Measurements from ENCODE around the gene P2RY12.

P2RY12 gene

GRCh38 chr3:151296226-151296625 is 88.3 kb downstream of the P2RY12 start:
- Histone ChIP-seq H3K4me1 (ENCODE audit: control insufficient read depth, insufficient read depth, low read length, poor library complexity, severe bottlenecking) (no peaks in the 10 kb centered on the region), H3K4me3 (ENCODE audit: extremely low read depth, insufficient read depth, low read length, poor library complexity, severe bottlenecking) (no peak overlapping the region), H3K27ac (ENCODE audit: low read depth, low read length, severe bottlenecking) (no peak overlapping the region), H3K36me3 (ENCODE audit: control insufficient read depth, insufficient read depth, low read length) (no peaks in the 10 kb centered on the region), H3K9me3 (ENCODE audit: control insufficient read depth, low read length) (no peaks in the 10 kb centered on the region)
- 89% methylated on average over 3 of the region's 3 CpGs; no CpG with 5 or more reads in 1 of the 2 experiments for WGBS, 2 experiments (ENCODE audit: insufficient coverage in 2 of 2)

DNA sequence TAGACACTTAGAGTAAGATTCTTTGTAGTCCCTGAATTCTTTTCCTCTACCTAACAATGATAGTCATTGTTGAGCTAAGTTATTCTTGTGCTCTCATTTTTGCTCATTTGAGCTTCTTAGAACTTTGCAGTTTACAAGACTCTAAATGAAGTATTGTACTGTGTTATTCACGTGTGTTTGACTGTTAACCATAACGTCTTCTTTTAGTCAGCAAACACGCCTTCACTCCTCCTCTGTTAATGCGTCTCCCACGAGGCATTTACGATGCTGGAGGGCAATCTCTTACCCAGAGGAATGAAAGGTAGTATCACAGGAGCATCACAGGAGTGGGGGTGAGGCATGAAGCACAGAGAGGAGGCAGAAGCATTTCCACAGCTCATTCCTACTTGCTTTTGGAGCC is 91.4 kb downstream of the P2RY12 start:
- no peaks in the 10 kb centered on the region for H3K36me3 ChIP-seq (ENCODE audit: control insufficient read depth, insufficient read depth, low read length)
- no peak overlapping the region for H3K4me3 ChIP-seq (ENCODE audit: extremely low read depth, insufficient read depth, low read length, poor library complexity, severe bottlenecking)
- H3K4me1 ChIP-seq (ENCODE audit: control insufficient read depth, insufficient read depth, low read length, poor library complexity, severe bottlenecking): no peaks in the 10 kb centered on the region
- no peak overlapping the region for H3K27ac ChIP-seq (ENCODE audit: low read depth, low read length, severe bottlenecking)
- no peaks in the 10 kb centered on the region for H3K9me3 ChIP-seq (ENCODE audit: control insufficient read depth, low read length)
- 100% methylated on average over 1 to 4 of the region's 6 CpGs for WGBS, 2 experiments (ENCODE audit: insufficient coverage in 2 of 2)

- no peak overlapping the region for H3K4me3 ChIP-seq (ENCODE audit: extremely low read depth, insufficient read depth, low read length, poor library complexity, severe bottlenecking)
- H3K4me1 ChIP-seq (ENCODE audit: control insufficient read depth, insufficient read depth, low read length, poor library complexity, severe bottlenecking): no peaks in the 10 kb centered on the region
- H3K9me3 ChIP-seq (ENCODE audit: control insufficient read depth, low read length): no peaks in the 10 kb centered on the region
- H3K36me3 ChIP-seq (ENCODE audit: control insufficient read depth, insufficient read depth, low read length): no peaks in the 10 kb centered on the region
- 68 to 94% methylated on average over 2 to 3 of the region's 3 CpGs for WGBS, 2 experiments (ENCODE audit: insufficient coverage in 2 of 2)
- no peak overlapping the region for H3K27ac ChIP-seq (ENCODE audit: low read depth, low read length, severe bottlenecking)
These were observed 93.9 kb downstream of the P2RY12 start for GRCh38 chr3:151290673-151291072.

DNA sequence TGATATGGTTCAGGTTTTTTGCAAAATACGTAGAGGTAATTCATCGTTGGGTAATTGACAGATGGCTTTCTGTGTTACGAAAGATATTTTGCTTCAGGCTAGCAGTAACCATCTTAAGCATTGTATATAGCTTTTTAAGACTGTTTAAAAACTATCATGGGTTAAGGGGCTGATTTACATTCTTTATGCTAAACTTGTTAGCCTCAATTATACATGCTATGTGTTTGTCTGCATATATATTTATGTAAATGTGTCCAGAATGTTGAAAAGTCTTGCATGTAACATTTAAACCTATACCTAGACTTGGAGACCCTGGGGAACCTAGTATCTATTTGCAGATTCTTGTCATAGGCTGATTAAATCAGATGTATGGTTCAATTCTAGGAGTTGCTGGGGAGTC is 95.1 kb downstream of the P2RY12 start:
- no peaks in the 10 kb centered on the region for H3K36me3 ChIP-seq (ENCODE audit: control insufficient read depth, insufficient read depth, low read length)
- no peak overlapping the region for H3K27ac ChIP-seq (ENCODE audit: low read depth, low read length, severe bottlenecking)
- H3K9me3 ChIP-seq (ENCODE audit: control insufficient read depth, low read length): no peaks in the 10 kb centered on the region
- H3K4me3 ChIP-seq (ENCODE audit: extremely low read depth, insufficient read depth, low read length, poor library complexity, severe bottlenecking): no peak overlapping the region
- 60 to 74% methylated on average over 1 to 2 of the region's 3 CpGs for WGBS, 2 experiments (ENCODE audit: insufficient coverage in 2 of 2)
- H3K4me1 ChIP-seq (ENCODE audit: control insufficient read depth, insufficient read depth, low read length, poor library complexity, severe bottlenecking): no peaks in the 10 kb centered on the region
